Heart left ventricle (tissue), 16 donors: Measurements from ENCODE around the gene PGBD5. TPM values are rescaled to one million over a fixed set of nuclear protein-coding genes. Genes with fewer than 3 reads are reported as not detected.

Experiments used
- ATAC-seq, 4 donors: fragments of 200-7000 bp; cut with Tn5 transposase; one replicate each; pipeline ENCODE4 v1.9.1; 2020 to 2022; ENCODE audit warnings: moderate library complexity in 4 of 4, mild to moderate bottlenecking in 3 of 4, moderate number of reproducible peaks in 1 of 4
- DNase-seq, 5 donors: peaks; one replicate each; pipeline ENCODE4 v3.0.0-alpha.2; 2020
- H3K27ac ChIP-seq, 12 donors: fragments of 200-600 bp; sonication (generic) in 4 of 12; one replicate each; pipeline versions ENCODE4 v1.5.0 to v1.8.0; 2016 to 2022; ENCODE audit warnings: mild to moderate bottlenecking in 2 of 12
- H3K27me3 ChIP-seq, 9 donors: fragments of 200-600 bp; sonication (generic) in 2 of 9; one replicate each; pipeline versions ENCODE4 v1.5.1 to v1.8.0; 2016 to 2022; ENCODE audit warnings: mild to moderate bottlenecking in 3 of 9
- H3K36me3 ChIP-seq, 9 donors: fragments of 200-600 bp; sonication (generic) in 2 of 9; one replicate each; pipeline versions ENCODE4 v1.5.0 to v1.8.0; 2018 to 2022; ENCODE audit warnings: mild to moderate bottlenecking in 2 of 9
- H3K4me1 ChIP-seq, 12 donors: fragments of 200-600 bp; sonication (generic) in 4 of 12; one replicate each; pipeline versions ENCODE4 v1.5.0 to v1.8.0; 2016 to 2022; ENCODE audit warnings: mild to moderate bottlenecking in 3 of 12
- H3K4me3 ChIP-seq, 12 donors: fragments of 200-600 bp; sonication (generic) in 4 of 12; one replicate each; pipeline versions ENCODE4 v1.5.0 to v1.8.0; 2017 to 2022; ENCODE audit warnings: mild to moderate bottlenecking in 9 of 12, moderate library complexity in 4 of 12
- H3K9me3 ChIP-seq, 12 donors: fragments of 200-600 bp; sonication (generic) in 4 of 12; one replicate each; pipeline versions ENCODE4 v1.5.0 to v1.8.0; 2016 to 2022; ENCODE audit warnings: mild to moderate bottlenecking in 1 of 12
- POLR2A ChIP-seq, 2 donors: fragments of 450-650 bp; IDR thresholded peaks; one replicate each; pipeline ENCODE4 v1.6.1; 2017; ENCODE audit warnings: antibody characterized with exemption in 2 of 2, mild to moderate bottlenecking in 2 of 2, moderate library complexity in 2 of 2
- WGBS, 4 donors: extraction: QIAGEN DNeasy Blood & Tissue Kit in 2 of 4; methylation state at CpG; one replicate each; pipeline versions ENCODE4 v1.1.5 to v1.1.7; 2013 to 2018; 5-methylcytosine and 5-hydroxymethylcytosine counted together
- intact Hi-C, 10 donors: fragments of 100-400 bp; cut with DNase I; formaldehyde crosslinking; loops; one replicate each; pipeline versions ENCODE4 v1.11.1 to v1.14.2; 2022
- polyA plus RNA-seq, 2 donors: library from polyadenylated mRNA; stranded (reverse); fragments of 200-250 nt; gene quantifications; one replicate each; pipeline ENCODE4 v1.2.3, GENCODE V29; 2013
- total RNA-seq, 9 donors: library from RNA; depleted of rRNA in 2 of 9; stranded (reverse); fragments of >200 nt in 2 of 9; fragmentation: NEBNext Ultra II Directional in 3 of 9; extraction: Animal tissue kit (Norgen Biotek cat#: 25700) in 3 of 9; gene quantifications; one replicate each; pipeline versions ENCODE4 v1.1.0 to v1.2.4, GENCODE V29; 2016 to 2023
- TF ChIP-seq, protein P1 (sequence below), 12 donors: fragments of 200-600 bp; sonication (generic) in 4 of 12; IDR thresholded peaks; one replicate each; pipeline versions ENCODE4 v1.5.0 to v1.8.0; 2018 to 2022; ENCODE audit warnings: antibody characterized with exemption in 12 of 12, mild to moderate bottlenecking in 5 of 12
- donor health status: ischemic (EF 13 %, LVEDD 7.1; RV severe dilation, severe dysfunction).
- donor health status: healthy with polysubstance abuse.
- donor health status: DM: no; HTN: yes; CAD: no.
- donor health status: DM: no; HTN: no; CAD: no.
- donor health status: ischemic (EF 25% LVEDD 6.9; RV normal size, moderate dysfunction).
- donor health status: ischemic (EF 25% LVEDD 5.7; RV mildly dilated, moderate dysfunction).
- donor health status: healthy.
- donor health status: DM: yes; HTN: yes; CAD: no.
- donor health status: ischemic (EF 35%, LVEDD 5.7; RV mildly dilated, moderate dysfunction).
- donor health status: nonischemic (EF 11% LVEDD 7.7; RV severe dilation, severe dysfunction).
- donor health status: DM: yes; HTN: yes; CAD: no.
- donor health status: PGD.
- donor health status: ischemic (EF 29% LVEDD 5.4; RV normal size, mild dysfunction).
- donor health status: nonischemic (EF 23%, LVEDD 6.1; RV moderate dilation, normal function).

Gene PGBD5
- total and polyA plus RNA-seq, 11 donors = 1.3 to 16.1 (median 6.3) TPM

DNA sequence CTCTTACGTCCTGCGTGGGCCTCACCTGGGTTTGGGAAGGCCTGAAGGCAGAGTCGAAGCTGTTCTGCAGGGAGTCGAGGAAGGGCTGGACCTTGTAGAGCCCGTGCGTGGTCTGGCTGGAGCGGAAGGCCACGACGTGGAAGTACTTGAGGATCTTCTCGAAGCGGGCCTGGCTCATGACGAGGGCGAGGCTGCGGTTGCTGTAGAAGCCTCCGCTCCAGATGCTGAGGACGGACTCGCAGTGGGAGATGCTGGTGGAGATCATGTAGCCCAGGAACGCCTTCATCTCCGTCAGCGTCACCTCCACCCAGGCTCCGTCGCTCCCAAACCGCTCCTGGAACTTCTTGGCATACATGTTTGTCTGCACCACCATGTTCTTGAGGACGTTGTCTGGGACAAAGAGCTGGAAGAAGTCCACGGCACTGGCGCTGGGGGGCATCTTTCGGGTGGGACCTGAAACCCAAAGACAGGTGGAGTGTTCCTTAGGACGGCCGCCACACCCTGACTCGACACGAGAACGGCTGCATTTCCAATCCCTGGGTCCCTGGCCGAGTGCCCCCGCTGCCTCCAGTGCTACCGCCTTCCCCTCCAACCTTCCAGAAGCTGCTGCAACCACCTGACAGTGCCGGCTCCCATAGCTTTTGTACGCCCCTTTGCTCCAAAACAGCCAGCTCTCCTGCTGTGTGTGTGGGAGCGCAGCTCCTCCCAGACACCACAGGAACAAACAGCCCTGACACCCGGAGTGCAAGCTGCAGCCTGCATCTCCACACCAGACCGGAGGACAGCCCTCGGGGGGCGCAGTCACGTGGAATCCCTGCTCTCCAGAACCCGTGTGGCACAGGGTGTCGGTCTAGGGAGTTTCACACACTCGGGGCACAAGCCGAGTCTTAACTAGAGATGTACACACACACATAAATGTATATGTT, 69.0 kb downstream of the PGBD5 start:
- no peak for TF ChIP-seq POLR2A (IDR thresholded peaks at IDR 0.05)
- TF ChIP-seq, protein P1, sequence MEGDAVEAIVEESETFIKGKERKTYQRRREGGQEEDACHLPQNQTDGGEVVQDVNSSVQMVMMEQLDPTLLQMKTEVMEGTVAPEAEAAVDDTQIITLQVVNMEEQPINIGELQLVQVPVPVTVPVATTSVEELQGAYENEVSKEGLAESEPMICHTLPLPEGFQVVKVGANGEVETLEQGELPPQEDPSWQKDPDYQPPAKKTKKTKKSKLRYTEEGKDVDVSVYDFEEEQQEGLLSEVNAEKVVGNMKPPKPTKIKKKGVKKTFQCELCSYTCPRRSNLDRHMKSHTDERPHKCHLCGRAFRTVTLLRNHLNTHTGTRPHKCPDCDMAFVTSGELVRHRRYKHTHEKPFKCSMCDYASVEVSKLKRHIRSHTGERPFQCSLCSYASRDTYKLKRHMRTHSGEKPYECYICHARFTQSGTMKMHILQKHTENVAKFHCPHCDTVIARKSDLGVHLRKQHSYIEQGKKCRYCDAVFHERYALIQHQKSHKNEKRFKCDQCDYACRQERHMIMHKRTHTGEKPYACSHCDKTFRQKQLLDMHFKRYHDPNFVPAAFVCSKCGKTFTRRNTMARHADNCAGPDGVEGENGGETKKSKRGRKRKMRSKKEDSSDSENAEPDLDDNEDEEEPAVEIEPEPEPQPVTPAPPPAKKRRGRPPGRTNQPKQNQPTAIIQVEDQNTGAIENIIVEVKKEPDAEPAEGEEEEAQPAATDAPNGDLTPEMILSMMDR (IDR thresholded peaks at IDR 0.05) = no peak
- H3K4me1 ChIP-seq = no peaks in the 10 kb centered on the region
- intact Hi-C loops = no loop called here
- no peaks in the 10 kb centered on the region for H3K9me3 ChIP-seq
- no peak overlapping the region for H3K4me3 ChIP-seq
- DNase-seq (no peak), ATAC-seq (no peak)
- no peaks in the 10 kb centered on the region for H3K27me3 ChIP-seq
- 86 to 88% (median 87%) methylated on average over 43 to 47 of the region's 47 CpGs for WGBS, 4 donors
- H3K36me3 ChIP-seq = no peaks in the 10 kb centered on the region
- H3K27ac ChIP-seq = no peak overlapping the region

DNA sequence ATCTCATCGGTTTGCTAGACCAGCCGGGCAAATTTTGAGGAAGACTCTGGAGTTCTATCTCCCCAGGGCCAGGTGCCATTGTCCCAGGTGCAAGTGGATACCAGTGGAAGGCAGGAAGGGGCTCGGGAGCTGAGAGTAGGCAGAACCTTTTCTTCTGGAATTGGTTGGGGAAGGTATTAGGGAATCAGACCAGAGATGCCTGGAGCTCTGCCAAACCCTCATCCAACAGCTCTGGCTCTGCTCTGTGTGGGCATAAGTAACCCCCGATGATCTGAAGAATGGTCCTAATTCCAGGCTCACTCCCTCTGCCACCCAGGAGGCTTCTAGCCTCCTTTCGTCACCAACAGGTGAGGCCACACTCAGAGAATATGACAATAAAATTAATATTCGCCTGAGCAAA, 69.9 kb downstream of the PGBD5 start:
- DNase-seq = no peak
- Histone ChIP-seq H3K27ac (no peak overlapping the region), H3K9me3 (no peaks in the 10 kb centered on the region), H3K36me3 (no peaks in the 10 kb centered on the region), H3K4me3 (no peak overlapping the region), H3K27me3 (no peaks in the 10 kb centered on the region), H3K4me1 (no peaks in the 10 kb centered on the region)
- 77 to 90% (median 87%) methylated on average over 5 to 6 of the region's 6 CpGs for WGBS, 4 donors
- intact Hi-C loops = no loop called here
- no peak for ATAC-seq
- TF ChIP-seq, protein P1 (IDR thresholded peaks at IDR 0.05) = no peak
- TF ChIP-seq POLR2A (IDR thresholded peaks at IDR 0.05) = no peak

DNA sequence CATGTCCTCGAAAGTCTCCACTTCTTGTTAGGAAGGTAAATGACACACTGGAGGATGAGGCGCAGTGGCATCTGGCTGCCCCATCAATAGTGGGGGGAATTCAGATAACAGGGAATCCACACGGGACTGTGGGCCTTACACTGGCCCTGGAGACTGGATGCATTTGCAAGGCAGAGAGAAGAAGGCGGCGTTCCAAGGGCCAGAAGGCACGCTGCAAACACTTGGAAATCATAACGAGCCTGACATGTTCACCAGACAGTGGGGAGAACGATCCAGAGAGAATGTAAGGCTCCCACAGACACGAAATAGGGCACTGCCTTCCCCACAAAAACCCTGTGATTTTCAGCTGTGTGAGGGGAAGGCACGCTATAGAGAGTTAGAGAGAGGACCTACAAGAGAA, 70.5 kb downstream of the PGBD5 start:
- H3K27me3 ChIP-seq = no peaks in the 10 kb centered on the region
- H3K36me3 ChIP-seq = no peaks in the 10 kb centered on the region
- DNase-seq (no peak), ATAC-seq (no peak)
- no peaks in the 10 kb centered on the region for H3K9me3 ChIP-seq
- no peak for TF ChIP-seq POLR2A (IDR thresholded peaks at IDR 0.05)
- TF ChIP-seq, protein P1 (IDR thresholded peaks at IDR 0.05) = no peak
- peaks cover 0 to 3% (median 0%) of the 10 kb centered on the region in 12 donors for H3K4me1 ChIP-seq
- no peak overlapping the region for H3K4me3 ChIP-seq
- H3K27ac ChIP-seq = no peak overlapping the region
- 79 to 86% (median 82%) methylated on average over 10 of the region's 10 CpGs for WGBS, 4 donors
- intact Hi-C loops = no loop called here

DNA sequence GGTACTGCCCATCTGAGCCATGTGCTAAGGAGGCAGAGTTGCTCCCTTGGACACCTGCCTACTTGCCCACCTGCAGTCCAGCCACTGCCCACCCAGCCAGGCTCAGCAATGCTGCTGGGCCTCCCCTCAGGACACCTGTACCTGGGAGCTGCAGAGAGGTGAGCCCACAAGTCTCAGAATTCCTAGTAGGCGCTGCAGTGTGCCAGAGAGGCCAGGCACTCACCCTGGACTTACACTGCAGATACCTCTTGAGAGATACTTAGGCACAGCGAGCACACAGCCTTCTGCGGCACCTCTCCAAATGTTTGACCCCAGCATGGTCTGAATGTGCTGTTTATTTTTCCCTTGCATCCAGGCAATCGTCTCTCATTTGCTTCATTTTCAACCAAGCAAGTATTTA, 71.0 kb downstream of the PGBD5 start:
- no peaks in the 10 kb centered on the region for H3K36me3 ChIP-seq
- TF ChIP-seq, protein P1 (IDR thresholded peaks at IDR 0.05) = no peak
- TF ChIP-seq POLR2A (IDR thresholded peaks at IDR 0.05) = no peak
- H3K9me3 ChIP-seq = no peaks in the 10 kb centered on the region
- intact Hi-C loops = no loop called here
- WGBS, 4 donors = 84 to 94% (median 89%) methylated on average over 4 of the region's 4 CpGs
- no peak overlapping the region for H3K27ac ChIP-seq
- peaks cover 0 to 6% (median 0%) of the 10 kb centered on the region in 12 donors for H3K4me1 ChIP-seq
- DNase-seq (no peak), ATAC-seq (no peak)
- no peak overlapping the region for H3K4me3 ChIP-seq
- H3K27me3 ChIP-seq = no peaks in the 10 kb centered on the region
